OCI-LY7 (cell line): Measurements from ENCODE around the gene HIVEP3. TPM values are rescaled to one million over a fixed set of nuclear protein-coding genes. Genes with fewer than 3 reads are reported as not detected.

Experiments used
- BruUV-seq: library from RNA; stranded (reverse); fragments of 400-500 nt; replicated peaks from 2 replicates; lab custom pipeline; 2021; lab: Mats Ljungman, UMichigan
- CTCF ChIA-PET: fragments of 300-600 bp; sonication (Branson Sonifier 250); formaldehyde crosslinking; loops from one replicate; lab custom pipeline; 2022; ENCODE audit warnings: antibody characterized with exemption; ENCODE audit not compliant: unreplicated experiment; lab: Charles Lee
- POLR2A ChIA-PET: fragments of 300-600 bp; sonication (Branson Sonifier 250); formaldehyde crosslinking; loops from one replicate; lab custom pipeline; 2022; ENCODE audit warnings: antibody characterized with exemption; lab: Charles Lee
- DNase-seq: peaks from one replicate; pipeline ENCODE4 v3.0.0-alpha.2; 2015; ENCODE audit warnings: low spot score
- H2AFZ ChIP-seq: fragments of 200-600 bp; sonication (generic), shearing (Covaris generic); 2 replicates; pipeline ENCODE4 v1.6.1; 2014; ENCODE audit warnings: mild to moderate bottlenecking, antibody characterized with exemption, low read length, moderate library complexity
- H3K27ac ChIP-seq: fragments of 200-600 bp; sonication (generic); 2 replicates; pipeline ENCODE4 v1.5.1; 2014; ENCODE audit warnings: mixed run types, low read depth, mild to moderate bottlenecking, moderate library complexity, low read length, inconsistent platforms; ENCODE audit not compliant: poor library complexity, severe bottlenecking
- H3K36me3 ChIP-seq: fragments of 200-600 bp; sonication (generic); 2 replicates; pipeline ENCODE4 v1.6.1; 2014; ENCODE audit warnings: mild to moderate bottlenecking, antibody characterized with exemption, low read length, moderate library complexity, mixed read lengths; ENCODE audit not compliant: insufficient read depth
- H3K4me1 ChIP-seq: fragments of 200-600 bp; sonication (generic); 2 replicates; pipeline ENCODE4 v1.5.1; 2014; ENCODE audit warnings: mild to moderate bottlenecking, low read length; ENCODE audit not compliant: insufficient read depth, poor library complexity, severe bottlenecking
- H3K4me2 ChIP-seq: fragments of 200-600 bp; sonication (generic); 2 replicates; pipeline ENCODE4 v1.6.1; 2014; ENCODE audit warnings: mild to moderate bottlenecking, low read length
- H3K4me3 ChIP-seq: fragments of 200-600 bp; sonication (generic); 2 replicates; pipeline ENCODE4 v1.5.1; 2014; ENCODE audit warnings: mild to moderate bottlenecking, low read depth, low read length; ENCODE audit not compliant: poor library complexity, severe bottlenecking
- H3K79me2 ChIP-seq: fragments of 200-600 bp; sonication (generic); 2 replicates; pipeline ENCODE4 v1.6.1; 2016; ENCODE audit warnings: low read depth, mild to moderate bottlenecking, low read length, moderate library complexity, mixed read lengths; ENCODE audit not compliant: insufficient read depth
- H3K9me2 ChIP-seq: fragments of 200-600 bp; sonication (generic); 2 replicates; pipeline ENCODE4 v1.6.1; 2016; ENCODE audit warnings: mild to moderate bottlenecking, low read length, mixed read lengths; ENCODE audit not compliant: insufficient read depth
- H3K9me3 ChIP-seq: fragments of 200-600 bp; sonication (generic); 2 replicates; pipeline ENCODE4 v1.6.1; 2014; ENCODE audit warnings: mild to moderate bottlenecking, mixed run types, low read length, mixed read lengths
- H4K20me1 ChIP-seq: fragments of 200-600 bp; sonication (generic); 2 replicates; pipeline ENCODE4 v1.6.1; 2014; ENCODE audit warnings: mild to moderate bottlenecking, antibody characterized with exemption, low read length, moderate library complexity, mixed read lengths; ENCODE audit not compliant: insufficient read depth
- EZH2phosphoT487 ChIP-seq: fragments of 200-600 bp; sonication (generic); IDR thresholded peaks from 2 replicates; pipeline ENCODE4 v1.6.1; 2018; ENCODE audit warnings: low read depth, borderline replicate concordance, mild to moderate bottlenecking, mixed run types, antibody characterized with exemption, low read length, moderate library complexity, mixed read lengths
- intact Hi-C: fragments of 100-400 bp; cut with micrococcal nuclease; formaldehyde crosslinking; loops from one replicate; pipeline ENCODE4 v1.10.0; 2022; ENCODE audit not compliant: unreplicated experiment
- total RNA-seq, 2 experiments: library from RNA; depleted of rRNA in 1 of 2; stranded (reverse); fragments of >200 nt in 1 of 2; shearing (Covaris generic) in 1 of 2; gene quantifications; 2 replicates each; pipeline ENCODE4 v1.2.3, GENCODE V29; 2014 to 2022
- TF ChIP-seq, protein P1 (sequence below): fragments of 200-600 bp; sonication (generic); conservative IDR thresholded peaks from 2 replicates; pipeline ENCODE4 v1.5.1; 2014; ENCODE audit warnings: mild to moderate bottlenecking, antibody characterized with exemption, low read length, moderate library complexity, mixed read lengths

The HIVEP3 gene
- total RNA-seq, 2 experiments from 2014 or later = 0.53 to 0.60 TPM

DNA sequence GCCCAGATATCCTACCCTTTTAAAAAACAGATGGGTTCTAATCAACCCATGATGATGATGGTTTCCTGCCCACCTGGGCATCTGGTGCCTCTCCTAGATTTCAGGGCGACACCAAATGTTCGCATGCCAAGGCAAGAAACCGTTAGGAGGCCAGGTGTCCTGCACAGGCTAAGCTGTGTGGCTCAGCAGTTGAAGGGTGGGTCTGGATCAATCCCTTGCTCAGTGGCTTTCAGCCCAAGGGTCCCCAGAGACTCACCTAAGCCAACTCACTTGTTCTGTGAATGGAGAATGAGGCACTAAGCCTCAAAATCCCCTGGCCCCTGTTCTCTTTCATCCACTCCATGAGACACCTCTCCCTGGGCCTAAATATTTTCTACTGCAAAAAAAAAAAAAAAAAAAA, 265.1 kb downstream of the HIVEP3 start:
- no peaks in the 10 kb centered on the region for H3K9me3 ChIP-seq
- no peaks in the 10 kb centered on the region for H3K36me3 ChIP-seq
- H3K4me2 ChIP-seq = peak overlapping the region; percentile 40; the same call in 1 of the 2 replicates
- DNase-seq = peak; percentile 40
- BruUV-seq = no TSS peak
- no peaks in the 10 kb centered on the region for H4K20me1 ChIP-seq
- intact Hi-C loops = no loop called here
- no peaks in the 10 kb centered on the region for H3K79me2 ChIP-seq
- no peak overlapping the region for H3K27ac ChIP-seq
- H2AFZ ChIP-seq = no peak overlapping the region
- TF ChIP-seq, protein P1, sequence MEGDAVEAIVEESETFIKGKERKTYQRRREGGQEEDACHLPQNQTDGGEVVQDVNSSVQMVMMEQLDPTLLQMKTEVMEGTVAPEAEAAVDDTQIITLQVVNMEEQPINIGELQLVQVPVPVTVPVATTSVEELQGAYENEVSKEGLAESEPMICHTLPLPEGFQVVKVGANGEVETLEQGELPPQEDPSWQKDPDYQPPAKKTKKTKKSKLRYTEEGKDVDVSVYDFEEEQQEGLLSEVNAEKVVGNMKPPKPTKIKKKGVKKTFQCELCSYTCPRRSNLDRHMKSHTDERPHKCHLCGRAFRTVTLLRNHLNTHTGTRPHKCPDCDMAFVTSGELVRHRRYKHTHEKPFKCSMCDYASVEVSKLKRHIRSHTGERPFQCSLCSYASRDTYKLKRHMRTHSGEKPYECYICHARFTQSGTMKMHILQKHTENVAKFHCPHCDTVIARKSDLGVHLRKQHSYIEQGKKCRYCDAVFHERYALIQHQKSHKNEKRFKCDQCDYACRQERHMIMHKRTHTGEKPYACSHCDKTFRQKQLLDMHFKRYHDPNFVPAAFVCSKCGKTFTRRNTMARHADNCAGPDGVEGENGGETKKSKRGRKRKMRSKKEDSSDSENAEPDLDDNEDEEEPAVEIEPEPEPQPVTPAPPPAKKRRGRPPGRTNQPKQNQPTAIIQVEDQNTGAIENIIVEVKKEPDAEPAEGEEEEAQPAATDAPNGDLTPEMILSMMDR = no peak
- no peak for TF ChIP-seq EZH2phosphoT487
- no peaks in the 10 kb centered on the region for H3K9me2 ChIP-seq
- CTCF ChIA-PET = no interaction called here
- POLR2A ChIA-PET = interaction anchor here (0.6 to 1.0 kb wide), 3 partner anchors 28 to 570 kb away, joined by 3 to 8 read pairs (median 4); no protein-coding TSS in a partner anchor
- H3K4me1 ChIP-seq = peaks cover 8% of the 10 kb centered on the region
- H3K4me3 ChIP-seq = no peak overlapping the region

GRCh38 chr1:41652384-41653265, 266.1 kb downstream of the HIVEP3 start:
- Histone ChIP-seq H3K27ac (no peak overlapping the region), H3K79me2 (no peaks in the 10 kb centered on the region), H3K4me2 (no peak overlapping the region), H3K9me2 (no peaks in the 10 kb centered on the region), H3K4me3 (no peak overlapping the region), H3K4me1 (peaks cover 8% of the 10 kb centered on the region), H2AFZ (no peak overlapping the region), H4K20me1 (no peaks in the 10 kb centered on the region), H3K9me3 (no peaks in the 10 kb centered on the region), H3K36me3 (no peaks in the 10 kb centered on the region)
- ChIA-PET CTCF (no interaction called here), POLR2A (no interaction called here)
- no TSS peak for BruUV-seq
- TF ChIP-seq, protein P1 = no peak
- no peak for TF ChIP-seq EZH2phosphoT487
- DNase-seq = no peak
- intact Hi-C loops = no loop called here
